A673 (cell line): ENCODE results near the gene IRS1.

Experiments
- CTCF ChIP-seq: fragments of 300-800, 200-600 bp; sonication (generic); conservative IDR thresholded peaks from 2 replicates; pipeline ENCODE4 v1.5.1; 2017; ENCODE audit warnings: low read depth, mild to moderate bottlenecking, antibody characterized with exemption, low read length, moderate library complexity, mixed read lengths
- EZH2 ChIP-seq: fragments of 200-600 bp; sonication (generic); IDR thresholded peaks from 2 replicates; pipeline ENCODE4 v1.6.1; 2017; ENCODE audit warnings: borderline replicate concordance, low read depth, mild to moderate bottlenecking, mixed read lengths, antibody characterized with exemption, low read length; ENCODE audit not compliant: poor library complexity, severe bottlenecking

GRCh38 chr2:226736382-226736781 lies 63.2 kb downstream of the IRS1 start:
- TF ChIP-seq EZH2 (no peak), CTCF (no peak)
